Measurements from ENCODE around the gene IFNA6.

GRCh38 chr9:21316860-21317259 lies 33.8 kb downstream of the IFNA6 start:
- no peak for TF ChIP-seq CTCF (IDR thresholded peaks at IDR 0.05; ENCODE audit: insufficient read depth, low read length)
- TF ChIP-seq POLR2AphosphoS5 (IDR thresholded peaks at IDR 0.05; ENCODE audit: low read depth) = no peak
- no peak for TF ChIP-seq REST (IDR thresholded peaks at IDR 0.05; ENCODE audit: insufficient replicate concordance, low read depth)

Measured in HL-60 (cell line).